GM11168 (cell line): ENCODE measurements around the gene DCAF17.
"Not testable (repeated sequence)": the region's sequence is repeated elsewhere in the genome, so short reads cannot be mapped to it uniquely, and the experiment has no call there.

Experiments used
- in situ Hi-C: fragments of 300-500 bp; cut with MboI; formaldehyde crosslinking; loops from one replicate; pipeline ENCODE4 v1.12.0; 2022; ENCODE audit warnings: low sequenced_read_pairs; ENCODE audit not compliant: unreplicated experiment

The DCAF17 gene

GRCh38 chr2:171409436-171409971 lies 24.5 kb upstream of the DCAF17 start:
- in situ Hi-C loops = loop anchor here (5.0 kb wide), 1 partner anchor 77 kb away; no protein-coding TSS in a partner anchor

GRCh38 chr2:171410101-171410500 lies 23.9 kb upstream of the DCAF17 start:
- in situ Hi-C loops = loop anchor here (10.0 kb wide), 1 partner anchor 435 kb away; no protein-coding TSS in a partner anchor

- in situ Hi-C loops = loop anchor here (10.0 kb wide), 1 partner anchor 436 kb away; no protein-coding TSS in a partner anchor
Observed at GRCh38 chr2:171410624-171411023, 23.4 kb upstream of the DCAF17 start.

GRCh38 chr2:171411214-171411613 lies 22.8 kb upstream of the DCAF17 start:
- in situ Hi-C loops = loop anchor here (10.0 kb wide), 1 partner anchor 436 kb away; no protein-coding TSS in a partner anchor

- in situ Hi-C loops = loop anchor here (10.0 kb wide), 1 partner anchor 437 kb away; no protein-coding TSS in a partner anchor
Observed at GRCh38 chr2:171411791-171412483, 22.1 kb upstream of the DCAF17 start.

GRCh38 chr2:171412571-171413175 lies 21.4 kb upstream of the DCAF17 start:
- in situ Hi-C loops = loop anchor here (10.0 kb wide), 1 partner anchor 438 kb away; no protein-coding TSS in a partner anchor

GRCh38 chr2:171414645-171415044 lies 19.4 kb upstream of the DCAF17 start:
- in situ Hi-C loops = loop anchor here (5.0 to 10.0 kb wide), 2 partner anchors 252 to 440 kb away; partner anchors contain the start of gene TLK1

- in situ Hi-C loops = loop anchor here (5.0 to 10.0 kb wide), 2 partner anchors 254 to 441 kb away; partner anchors contain the start of gene TLK1
Observed at GRCh38 chr2:171416009-171416926, 17.8 kb upstream of the DCAF17 start.

GRCh38 chr2:171419333-171419732 lies 14.7 kb upstream of the DCAF17 start:
- in situ Hi-C loops = loop anchor here (5.0 to 10.0 kb wide), 2 partner anchors 257 to 445 kb away; partner anchors contain the start of gene TLK1

- in situ Hi-C loops = no loop called here
Observed at GRCh38 chr2:171420728-171421563, 13.1 kb upstream of the DCAF17 start.

GRCh38 chr2:171422710-171423495 lies 11.1 kb upstream of the DCAF17 start:
- in situ Hi-C loops = not testable (repeated sequence)

GRCh38 chr2:171430516-171431410 lies 3.3 kb upstream of the DCAF17 start:
- in situ Hi-C loops = no loop called here

GRCh38 chr2:171431677-171432167 lies 2.3 kb upstream of the DCAF17 start:
- in situ Hi-C loops = no loop called here

GRCh38 chr2:171432206-171432968 lies 1.6 kb upstream of the DCAF17 start:
- in situ Hi-C loops = no loop called here

GRCh38 chr2:171432969-171433762 lies 860 bp upstream of the DCAF17 start:
- in situ Hi-C loops = no loop called here

GRCh38 chr2:171433763-171434012 lies 338 bp upstream of the DCAF17 start, which contains the start of gene METTL8:
Gene METTL8 (minus strand): TSS chr2:171433990. CDS start chr2:171392185, 41,805 bp downstream.
- in situ Hi-C loops = no loop called here
